UCSD-AML1 (cell line): Measurements from ENCODE around the gene SLC25A46.
"Not testable (repeated sequence)": the region's sequence is repeated elsewhere in the genome, so short reads cannot be mapped to it uniquely, and the experiment has no call there.

Source experiments
- DNase-seq: peaks from one replicate; lab custom pipeline; 2025; ENCODE audit not compliant: unreplicated experiment; lab: John Stamatoyannopoulos, UW

SLC25A46 gene

DNA sequence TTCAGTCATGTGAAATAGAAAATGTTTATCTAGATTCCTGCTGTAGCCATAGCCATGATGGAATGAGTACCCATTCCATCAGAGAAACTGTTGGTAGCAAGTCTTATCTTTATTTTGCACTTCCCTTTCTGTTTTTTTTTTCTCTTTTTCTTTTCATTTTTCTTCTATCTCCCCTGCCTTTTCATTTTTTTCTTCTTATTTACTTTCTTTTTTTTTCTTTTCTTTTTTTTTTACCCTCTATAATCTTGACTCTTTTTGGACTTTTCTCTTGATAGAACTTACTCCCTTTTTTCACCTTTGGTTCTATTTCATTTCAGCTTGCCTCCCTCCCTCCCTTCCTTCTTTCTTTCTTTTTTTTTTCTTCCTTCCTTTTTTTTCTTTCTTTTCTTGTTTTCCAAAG is 15.4 kb downstream of the SLC25A46 start:
- no peak for DNase-seq

GRCh38 chr5:110757118-110757729 is 18.4 kb downstream of the SLC25A46 start:
- DNase-seq = no peak

- no peak for DNase-seq
These were observed 21.4 kb downstream of the SLC25A46 start for GRCh38 chr5:110760158-110760557.

DNA sequence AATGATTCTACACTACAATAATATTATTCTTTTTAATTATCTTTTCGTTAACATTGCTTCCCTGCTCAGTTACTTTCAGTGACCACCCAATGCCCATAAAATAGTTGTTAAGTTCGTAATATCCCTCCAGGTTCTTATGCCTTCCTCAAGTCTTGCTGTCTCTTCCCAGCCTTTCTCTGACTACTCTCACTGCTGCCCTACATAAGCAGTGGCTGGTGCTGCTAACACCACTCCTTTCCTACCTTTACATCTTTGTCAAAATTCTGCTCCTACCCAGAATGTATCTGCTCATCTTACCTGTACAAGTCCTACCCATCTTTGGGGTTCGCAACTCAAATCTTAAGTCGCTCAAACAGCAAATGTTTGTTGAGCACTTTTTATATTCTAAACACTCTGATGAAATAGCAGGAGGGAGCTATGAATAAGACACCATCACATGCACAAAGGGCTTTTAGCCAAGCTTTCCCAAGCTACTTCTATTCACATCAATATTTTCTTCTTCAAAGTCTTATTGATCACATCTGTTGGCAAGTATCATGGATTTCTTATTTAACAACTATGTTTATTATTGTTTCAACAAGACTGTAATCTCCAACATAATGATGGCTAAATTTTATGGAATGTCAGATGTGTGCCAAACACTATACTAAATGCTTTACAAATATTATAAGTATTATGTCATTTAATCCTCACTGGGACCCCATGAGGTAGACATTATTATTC is 29.5 kb downstream of the SLC25A46 start:
- no peak for DNase-seq

DNA sequence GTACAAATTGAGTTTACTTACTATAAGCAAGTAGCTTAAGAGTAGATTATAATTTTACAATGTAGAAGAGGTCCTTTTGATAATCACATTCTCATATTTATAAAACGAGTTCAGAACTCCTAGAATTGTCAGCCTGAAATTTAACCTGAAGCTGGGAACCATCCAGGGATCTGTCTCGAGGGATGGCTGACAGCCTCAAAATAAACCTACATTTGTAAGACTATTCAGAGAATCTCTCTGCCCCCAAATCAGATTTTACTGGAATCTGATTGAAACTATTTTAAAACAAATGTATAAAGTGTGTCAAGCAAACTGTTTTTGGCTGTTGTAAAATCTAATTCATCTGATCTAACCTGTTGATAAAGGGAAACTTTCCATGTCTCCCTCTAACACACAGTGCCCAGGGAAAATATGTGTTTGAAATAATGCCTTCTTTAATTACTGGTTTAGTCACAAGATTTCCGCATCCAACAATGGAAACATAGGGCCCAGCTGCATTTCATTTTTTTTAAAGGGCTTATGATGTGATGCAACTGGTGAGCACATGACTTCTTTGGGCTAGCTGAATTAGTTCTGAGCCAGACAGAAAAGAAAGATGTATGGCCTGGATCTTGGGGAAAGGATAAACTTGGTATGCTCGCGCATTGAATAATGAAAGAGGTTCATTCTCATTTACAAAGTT is 30.3 kb downstream of the SLC25A46 start:
- no peak for DNase-seq

GRCh38 chr5:110770286-110770685 is 31.5 kb downstream of the SLC25A46 start:
- no peak for DNase-seq

- DNase-seq = no peak
These were observed 46.1 kb downstream of the SLC25A46 start for GRCh38 chr5:110784901-110785300.

GRCh38 chr5:110785356-110785755 is 46.5 kb downstream of the SLC25A46 start:
- no peak for DNase-seq

- DNase-seq = not testable (repeated sequence)
These were observed 49.2 kb downstream of the SLC25A46 start for GRCh38 chr5:110788006-110788405.

GRCh38 chr5:110790673-110791072 is 51.9 kb downstream of the SLC25A46 start:
- DNase-seq = no peak

- DNase-seq = no peak
These were observed 64.2 kb downstream of the SLC25A46 start for GRCh38 chr5:110802998-110803397.

GRCh38 chr5:110803467-110804326 is 64.9 kb downstream of the SLC25A46 start:
- no peak for DNase-seq

DNA sequence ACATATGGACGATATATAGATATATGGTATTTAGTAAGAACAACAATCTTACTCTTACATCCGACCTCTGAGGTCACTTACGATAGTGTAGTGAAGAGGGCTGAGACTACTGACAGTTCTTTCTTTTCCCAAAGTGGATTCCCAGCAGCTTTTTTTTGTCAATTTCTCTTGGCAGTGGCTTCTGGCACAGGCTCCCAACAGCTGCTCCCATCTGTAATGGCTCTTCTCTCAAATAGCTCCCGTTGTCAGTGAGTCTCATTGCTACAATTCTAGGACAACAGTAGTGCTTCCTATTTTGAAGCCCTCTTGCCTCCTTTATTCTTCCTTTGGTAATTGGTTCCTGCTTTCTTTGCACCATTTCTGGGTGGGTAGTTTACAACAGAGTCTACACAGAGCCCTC is 68.4 kb downstream of the SLC25A46 start:
- DNase-seq = no peak

- DNase-seq = no peak
These were observed 70.2 kb downstream of the SLC25A46 start for GRCh38 chr5:110809006-110809405.
